K562 (cell line): ENCODE data around the gene COX6A2. TPM values are rescaled to one million over a fixed set of nuclear protein-coding genes. Genes with fewer than 3 reads are reported as not detected.

ENCODE experiments used
- ATF2 ChIP-seq: sonication (generic); formaldehyde crosslinking; IDR thresholded peaks from 2 replicates; pipeline ENCODE4 v1.8.1; 2022; ENCODE audit warnings: missing genetic modification reagents
- BRD4 ChIP-seq: fragments of 200-600 bp; sonication (generic); IDR thresholded peaks from 2 replicates; pipeline ENCODE4 v1.6.1; 2017; ENCODE audit warnings: inconsistent platforms
- CCNT2 ChIP-seq: IDR thresholded peaks from 2 replicates; pipeline ENCODE4 v1.6.1; 2011; ENCODE audit warnings: borderline replicate concordance, low read depth, mild to moderate bottlenecking, moderate library complexity, mixed read lengths, low read length; ENCODE audit not compliant: insufficient read length; ENCODE audit errors: extremely low read depth
- ETV5 ChIP-seq: sonication (generic); formaldehyde crosslinking; IDR thresholded peaks from 2 replicates; pipeline ENCODE4 v1.4.0; 2020; ENCODE audit warnings: low read depth, mild to moderate bottlenecking, missing genetic modification reagents
- FOXP1 ChIP-seq: sonication (generic); formaldehyde crosslinking; IDR thresholded peaks from 2 replicates; pipeline ENCODE4 v1.8.0; 2022; ENCODE audit warnings: mild to moderate bottlenecking, missing genetic modification reagents
- FUS ChIP-seq: fragments of 200-400 bp; formaldehyde crosslinking; optimal IDR thresholded peaks from 2 replicates; pipeline ENCODE3; 2017; ENCODE audit warnings: low read depth, low read length
- HBP1 ChIP-seq: fragments of 450-650 bp; formaldehyde crosslinking; IDR thresholded peaks from 2 replicates; pipeline ENCODE4 v1.4.0; 2022; ENCODE audit warnings: missing genetic modification characterization
- HES1 ChIP-seq: fragments of 450-650 bp; IDR thresholded peaks from 2 replicates; pipeline ENCODE4 v1.6.1; 2016; ENCODE audit warnings: low read depth, mild to moderate bottlenecking, moderate library complexity
- HMGXB4 ChIP-seq: sonication (generic); formaldehyde crosslinking; IDR thresholded peaks from 2 replicates; pipeline ENCODE4 v1.8.1; 2023; ENCODE audit warnings: mild to moderate bottlenecking, missing genetic modification reagents
- MAFK ChIP-seq: IDR thresholded peaks from 2 replicates; pipeline ENCODE4 v1.6.1; 2011; ENCODE audit warnings: low read length, improper control_type of control experiment
- MAZ ChIP-seq, 2 experiments: fragments of 450-650 bp in 1 of 2; sonication (generic) in 1 of 2; formaldehyde crosslinking; IDR thresholded peaks in 1 of 2; conservative IDR thresholded peaks in 1 of 2; 2 replicates each; pipeline versions ENCODE4 v1.4.0 to v1.5.0; 2020; ENCODE audit warnings: mild to moderate bottlenecking in 1 of 2, missing genetic modification reagents in 1 of 2
- MXD1 ChIP-seq: fragments of 250-450 bp; sonication (Bioruptor Pico); IDR thresholded peaks from 2 replicates; pipeline ENCODE4 v1.8.0; 2021; ENCODE audit warnings: borderline replicate concordance, mild to moderate bottlenecking, moderate library complexity; ENCODE audit not compliant: poor library complexity, severe bottlenecking
- POLR2AphosphoS2 ChIP-seq: IDR thresholded peaks from 2 replicates; pipeline ENCODE4 v1.6.1; 2012; ENCODE audit warnings: low read length, improper control_type of control experiment
- SMAD4 ChIP-seq: fragments of 250-450 bp; sonication (Bioruptor Pico); conservative IDR thresholded peaks from 2 replicates; pipeline ENCODE4 v1.8.0; 2021; ENCODE audit warnings: inconsistent platforms, mild to moderate bottlenecking, moderate library complexity
- TBL1XR1 ChIP-seq, 2 experiments: IDR thresholded peaks; 2 replicates each; pipeline ENCODE4 v1.6.1; 2012; ENCODE audit warnings: improper control_type of control experiment in 2 of 2, low read length in 2 of 2, mild to moderate bottlenecking in 1 of 2
- U2AF2 ChIP-seq: fragments of 200-400 bp; formaldehyde crosslinking; optimal IDR thresholded peaks from 2 replicates; pipeline ENCODE3; 2017; ENCODE audit warnings: low read depth, mild to moderate bottlenecking, low read length
- ZNF263 ChIP-seq: sonication (generic); formaldehyde crosslinking; IDR thresholded peaks from 2 replicates; pipeline ENCODE4 v1.8.0; 2022; ENCODE audit warnings: mild to moderate bottlenecking, missing genetic modification reagents, borderline replicate concordance
- polyA plus RNA-seq, 8 experiments: library from polyadenylated mRNA; depleted of rRNA in 4 of 8; stranded (reverse) in 5 of 8; unstranded in 3 of 8; fragments of >200 nt; fragmentation: Nextera tagmentation in 2 of 8; fragmentation: Illumina TruSeq in 1 of 8; extraction: Ambion mirVana in 2 of 8; extraction: Trizol in 1 of 8; gene quantifications; 2 replicates each; pipeline versions ENCODE4 v1.2.1 to v1.2.3, GENCODE V29; 2011 to 2014; ENCODE audit warnings: inconsistent platforms in 1 of 8, missing spikeins in 1 of 8
- total RNA-seq, 7 experiments: library from RNA; depleted of rRNA in 6 of 7; stranded (reverse); fragments of >200 nt in 6 of 7; fragmentation: Illumina TruSeq in 2 of 7; extraction: Trizol in 2 of 7; gene quantifications; 2 replicates each; pipeline versions ENCODE4 v1.2.1 to v1.2.3, GENCODE V29; 2011 to 2021; ENCODE audit warnings: low replicate concordance in 1 of 7

The COX6A2 gene
- total and polyA plus RNA-seq, 9 of the 15 experiments (the other 6 are each of a cell fraction or from before 2014, with no cell fraction given): not detected

GRCh38 chr16:31458844-31459686 is 30.9 kb upstream of the COX6A2 start, which contains the start of gene ARMC5 (continued):
- TF ChIP-seq HBP1 (peak; percentile 86; the same call in 1 of the 2 replicates), MXD1 (peak; percentile 60), CCNT2 (peak; percentile 61), HES1 (no peak), MAFK (no peak), POLR2AphosphoS2 (peak; percentile 48; the same call in 1 of the 2 replicates), ETV5 (CRISPR knock-in tag) (peak; percentile 92), TBL1XR1 (IDR thresholded peaks at IDR 0.05; ENCODE audit: low read length in 2 of 2) (peak; percentile 26 to 77; a peak in 1 of 4 replicates), FOXP1 (no peak; the same call in 1 of the 2 replicates), HMGXB4 (CRISPR knock-in tag) (peak; percentile 90), MAZ (CRISPR knock-in tag; conservative IDR thresholded peaks at IDR 0.05 in 1 of 2, IDR thresholded peaks at IDR 0.05 in 1 of 2) (peak; percentile 77 to 87), U2AF2 (no peak), FUS (peak; percentile 22), BRD4 (peak; percentile 69; the same call in 1 of the 2 replicates), ATF2 (CRISPR knock-in tag) (no peak), SMAD4 (CRISPR knock-in tag) (peak; percentile 28), ZNF263 (no peak; the same call in 1 of the 2 replicates)
